HG02885 (cell line): ENCODE measurements around the gene ELF4.
"Not testable (repeated sequence)": the region's sequence is repeated elsewhere in the genome, so short reads cannot be mapped to it uniquely, and the experiment has no call there.

Experiments used
- ATAC-seq: cut with Tn5 transposase; IDR thresholded peaks from one replicate; pipeline ENCODE4 v1.9.1; 2021; ENCODE audit warnings: mild to moderate bottlenecking; ENCODE audit not compliant: unreplicated experiment, poor library complexity

ELF4 gene

DNA sequence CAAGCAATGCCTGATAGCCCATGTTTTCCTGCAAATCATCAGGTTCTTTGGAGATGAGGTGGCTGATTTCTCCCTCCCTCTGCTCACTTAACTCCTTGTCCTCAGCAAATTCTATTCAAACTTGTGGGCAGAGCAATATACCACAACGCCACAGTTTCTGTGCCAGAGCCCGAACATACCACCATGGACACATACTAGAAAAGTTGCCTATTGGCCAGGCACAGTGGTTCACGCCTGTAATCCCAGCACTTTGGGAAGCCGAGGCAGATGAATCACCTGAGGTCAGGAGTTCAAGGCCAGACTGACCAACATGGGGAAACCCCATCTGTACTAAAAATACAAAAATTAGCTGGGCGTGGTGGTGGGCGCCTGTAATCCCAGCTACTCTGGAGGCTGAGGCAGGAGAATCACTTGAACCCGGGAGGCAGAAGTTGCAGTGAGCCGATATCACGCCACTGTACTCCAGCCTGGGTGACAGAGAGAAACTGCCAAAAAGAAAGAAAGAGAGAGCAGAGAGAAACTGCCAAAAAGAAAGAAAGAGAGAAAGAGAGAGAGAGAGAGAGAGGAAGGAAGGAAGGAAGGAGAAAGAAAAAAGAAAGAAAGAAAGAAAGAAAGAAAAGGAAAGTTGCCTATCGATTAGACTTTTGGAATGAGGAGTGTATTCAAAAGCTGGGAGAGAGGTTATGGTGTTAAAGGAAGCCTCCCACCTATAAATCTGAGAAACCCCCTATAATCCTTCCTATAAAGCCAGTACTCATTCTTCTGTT, 5.0 kb upstream of the ELF4 start:
- ATAC-seq = not testable (repeated sequence)

DNA sequence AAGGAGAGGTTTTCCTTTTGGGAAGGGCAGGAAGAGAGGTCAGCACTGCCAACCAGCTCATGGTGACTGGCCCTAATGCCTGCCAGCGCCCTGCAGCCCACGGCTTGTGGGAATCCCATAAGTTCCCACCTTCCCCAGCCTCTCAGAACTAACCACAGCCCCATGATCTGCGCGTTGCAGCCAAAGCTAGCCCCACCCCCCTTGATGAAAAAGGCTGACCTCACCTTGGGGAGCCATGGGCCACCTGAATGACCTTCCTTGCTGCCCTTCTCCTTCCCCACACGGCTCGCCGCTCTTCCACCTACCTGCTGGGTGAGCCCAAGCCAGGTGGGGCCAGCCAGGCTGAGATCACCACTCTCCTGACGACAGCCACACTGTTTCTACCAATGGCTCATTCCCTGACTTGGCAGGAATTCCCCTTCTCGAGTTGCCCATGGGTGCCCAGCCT, 3.9 kb upstream of the ELF4 start:
- no peak for ATAC-seq

DNA sequence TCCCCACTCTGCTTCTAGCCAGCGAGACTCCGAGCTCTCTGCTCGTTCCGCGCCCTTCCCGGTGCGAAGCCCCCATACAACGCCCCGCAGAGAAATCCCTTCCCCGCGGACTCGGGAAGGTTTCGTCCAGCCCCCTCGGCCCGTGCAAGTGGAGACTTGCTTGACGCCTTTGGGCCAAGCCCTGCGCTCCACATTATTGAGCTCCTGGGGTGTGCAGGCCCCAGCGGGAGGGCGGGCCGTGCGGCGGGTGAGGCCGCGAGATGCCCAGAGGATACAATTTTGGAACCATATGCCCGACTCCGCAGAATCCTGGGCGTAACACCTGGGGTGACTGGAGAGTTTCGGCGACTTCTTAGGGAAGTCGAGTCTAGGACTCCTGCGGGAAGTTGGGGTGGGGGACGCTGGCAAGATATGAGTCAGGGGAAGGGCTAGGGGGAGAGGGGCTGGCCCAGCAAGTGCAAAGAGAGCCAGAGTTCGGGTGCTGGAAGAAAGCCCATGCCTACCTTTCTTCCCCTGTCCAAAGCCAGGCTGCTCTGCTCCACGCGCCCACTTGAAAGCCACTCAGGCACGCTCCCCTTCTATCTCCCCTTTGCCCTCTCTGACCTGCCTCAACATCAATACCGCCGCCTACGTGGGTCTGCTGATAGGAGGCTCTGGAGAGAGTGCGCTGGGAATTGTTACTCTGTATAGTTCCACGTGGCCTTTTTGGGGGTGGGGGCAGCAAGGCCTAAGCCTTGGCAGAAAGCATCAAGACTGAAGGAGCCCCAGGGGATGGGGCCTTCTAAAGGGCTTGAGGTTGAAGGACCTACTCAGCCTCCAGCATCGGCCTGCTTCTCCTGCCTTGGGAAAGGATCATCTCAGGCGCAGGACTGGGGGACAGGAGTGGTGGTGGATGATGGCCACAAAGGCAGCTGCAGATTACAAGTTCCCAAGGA, 1.2 kb upstream of the ELF4 start:
- ATAC-seq = no peak

DNA sequence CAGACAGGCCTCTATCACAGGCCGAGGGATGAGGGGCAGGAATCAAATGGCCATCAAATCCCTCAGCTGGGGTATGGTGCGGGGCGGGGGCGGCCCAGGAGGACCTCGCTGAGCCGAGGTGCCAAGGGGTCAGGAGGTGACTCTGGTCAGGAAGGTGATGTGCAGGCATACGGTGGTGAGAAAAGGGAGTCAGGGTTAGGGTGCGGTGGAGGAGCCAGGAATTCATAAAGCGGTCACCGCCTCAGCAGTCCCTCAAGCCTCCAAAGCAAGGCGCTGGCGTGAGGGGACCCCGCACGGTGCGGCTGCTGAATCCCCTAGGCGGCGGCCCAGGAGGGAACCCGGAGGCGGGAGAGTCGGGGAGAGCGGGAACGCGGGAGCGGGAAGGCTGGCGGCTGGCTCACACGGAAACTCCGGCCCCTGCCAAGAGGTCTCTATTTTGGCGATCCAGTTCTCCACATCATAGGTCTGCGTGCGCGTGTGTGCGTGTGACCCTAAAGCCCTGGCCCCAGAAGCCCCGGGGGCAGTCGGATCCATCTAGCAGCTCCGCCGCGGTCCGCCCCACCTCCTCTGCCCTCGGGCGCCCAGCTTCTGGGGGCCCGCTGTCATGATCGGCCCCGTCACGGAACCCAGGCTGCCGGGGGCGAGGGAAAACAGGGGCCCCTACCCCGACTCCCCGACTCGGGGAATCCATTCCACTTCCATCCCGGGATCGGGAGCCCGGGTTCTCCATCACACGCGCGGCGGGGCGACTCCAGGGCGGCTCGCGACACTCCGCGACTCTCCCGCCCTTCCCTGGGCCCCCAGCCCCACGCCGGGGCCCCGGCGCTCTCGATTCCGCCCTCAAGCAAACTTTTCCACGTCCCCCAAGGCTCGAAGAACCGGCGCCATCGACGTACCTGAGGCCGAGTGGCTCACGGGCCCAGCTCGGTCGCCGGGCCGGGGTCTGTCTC, 593 bp downstream of the ELF4 start:
- peak; percentile 4 for ATAC-seq

DNA sequence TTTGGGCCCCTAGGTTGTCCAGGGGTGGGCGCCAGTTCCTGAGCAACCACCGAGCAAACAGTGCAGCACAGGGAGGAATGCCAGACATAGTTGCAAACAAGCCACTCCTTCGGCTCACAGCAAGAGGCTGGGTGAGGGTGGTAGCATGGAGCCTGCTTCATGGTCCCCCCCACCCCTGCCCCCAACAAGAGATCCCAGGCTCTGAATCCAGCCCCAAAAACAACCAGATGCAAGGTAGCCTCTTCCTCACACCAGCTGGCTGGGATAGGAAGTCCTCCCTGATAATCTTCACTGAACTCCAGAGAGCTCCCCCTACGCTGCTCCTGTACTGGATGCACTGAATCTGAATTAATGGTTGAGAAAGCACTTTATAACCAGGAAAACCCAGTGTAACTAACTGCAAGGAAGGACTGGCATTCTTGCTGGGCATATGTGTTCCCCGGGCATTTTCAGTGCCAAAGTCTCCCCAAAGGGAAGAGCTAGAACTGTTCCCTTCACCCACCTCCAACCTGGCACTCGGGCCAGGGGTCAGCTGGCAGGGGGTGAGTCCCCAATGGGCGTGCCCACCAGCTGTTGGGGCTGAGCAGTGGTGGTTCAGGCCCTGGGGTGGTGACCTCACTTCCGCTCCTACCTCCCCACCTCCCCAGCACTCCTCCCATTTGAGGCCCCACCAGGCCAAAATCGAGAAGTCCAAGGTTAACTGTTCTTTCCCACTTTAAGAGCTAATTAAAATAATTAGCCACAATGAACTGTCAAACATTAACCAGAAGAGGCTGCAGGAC, 1.5 kb downstream of the ELF4 start:
- ATAC-seq = peak; percentile 73

DNA sequence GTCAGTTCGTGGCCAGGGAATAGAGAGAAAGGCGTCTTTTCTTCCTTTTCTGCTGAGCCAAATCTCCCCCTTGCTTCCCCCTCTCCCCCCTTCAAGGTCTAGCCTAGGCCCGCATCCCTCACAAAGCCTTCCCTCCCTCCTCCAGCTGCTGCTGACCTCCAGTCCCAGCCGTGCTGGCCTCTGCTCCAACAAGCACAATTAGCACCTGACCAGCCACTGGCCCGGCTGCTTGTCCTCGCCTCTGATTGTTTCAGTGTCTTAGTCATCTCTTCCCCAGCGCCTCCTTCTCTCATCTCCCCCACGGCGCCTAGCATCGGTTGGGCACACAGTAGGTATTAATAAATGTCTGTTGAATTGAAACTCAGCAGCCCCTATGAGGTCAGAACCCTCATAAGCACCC, 4.2 kb downstream of the ELF4 start:
- no peak for ATAC-seq

DNA sequence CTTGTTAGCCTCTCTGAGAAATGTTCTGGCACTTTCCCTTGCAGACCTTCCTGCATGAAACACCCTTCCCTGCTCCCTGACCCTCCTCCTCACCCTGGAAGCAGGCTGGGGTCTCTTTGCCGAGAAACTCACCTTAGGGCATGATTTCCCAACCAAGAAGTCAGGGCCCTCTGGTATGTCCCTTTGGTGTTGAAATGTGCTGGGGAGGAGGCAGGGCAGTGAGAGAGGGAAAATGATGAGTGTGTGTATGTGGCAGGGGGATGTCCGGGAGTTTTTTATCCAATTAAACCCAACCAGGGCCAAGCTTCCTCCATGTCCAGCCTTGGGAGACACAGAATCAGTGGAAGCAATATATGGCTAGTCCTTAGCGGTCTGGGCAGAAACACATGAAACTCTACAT, 5.1 kb downstream of the ELF4 start:
- no peak for ATAC-seq

DNA sequence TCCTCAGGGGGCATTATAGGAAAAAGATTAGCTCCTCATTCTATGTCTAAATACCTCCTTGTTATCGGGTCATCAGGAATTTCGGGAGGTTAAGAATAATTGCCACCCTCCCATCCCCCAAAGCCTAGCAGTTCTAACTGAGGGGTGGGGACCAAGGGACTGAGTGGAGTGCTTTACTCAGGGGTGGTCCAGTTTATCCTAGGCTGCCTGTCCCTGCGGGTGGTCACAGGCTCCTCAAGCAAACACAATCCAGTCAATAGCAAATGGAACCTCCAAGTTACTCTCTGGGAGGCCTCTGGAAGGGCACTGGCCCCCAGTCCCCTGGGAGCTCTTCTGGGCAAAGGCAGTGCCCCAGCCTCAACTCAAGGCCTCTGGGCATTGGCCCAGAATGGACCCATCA, 6.7 kb downstream of the ELF4 start:
- no peak for ATAC-seq

DNA sequence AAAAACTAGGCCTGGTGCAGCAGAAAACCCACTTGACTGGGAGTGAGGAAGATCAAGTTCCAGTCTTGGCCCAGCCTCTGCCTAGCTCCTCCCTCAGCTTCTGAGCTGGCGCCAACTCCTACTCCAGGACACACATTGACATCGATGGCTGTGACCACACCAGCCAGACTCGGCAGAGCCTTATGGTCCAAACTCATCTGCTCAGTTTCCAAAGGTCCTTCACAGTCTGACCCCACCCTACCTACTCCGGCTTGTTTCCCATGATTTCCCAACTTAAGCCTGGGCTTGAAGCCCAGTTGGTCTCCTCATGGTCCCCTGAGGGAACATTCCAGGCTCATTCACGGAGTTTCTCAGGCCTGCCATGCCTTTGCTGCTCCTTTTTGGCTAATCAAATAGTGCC, 10.1 kb downstream of the ELF4 start:
- ATAC-seq = no peak

DNA sequence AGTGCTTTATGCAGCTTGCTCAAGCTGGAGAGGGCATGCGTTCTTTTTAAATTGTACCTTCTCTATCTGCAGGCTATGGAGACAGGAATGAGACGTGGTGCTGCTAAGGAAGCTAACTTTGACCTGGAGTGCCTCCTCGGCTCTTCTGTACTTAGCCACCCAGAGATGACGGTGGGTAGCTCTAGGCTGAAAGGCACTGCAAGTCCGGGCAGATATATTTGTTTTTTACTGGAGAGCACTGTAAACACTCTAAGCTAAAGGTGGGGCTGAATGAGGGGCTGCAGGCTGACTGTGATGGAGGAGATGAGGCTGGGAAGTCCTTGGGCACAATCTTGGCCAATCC, 12.1 kb downstream of the ELF4 start:
- ATAC-seq = no peak

DNA sequence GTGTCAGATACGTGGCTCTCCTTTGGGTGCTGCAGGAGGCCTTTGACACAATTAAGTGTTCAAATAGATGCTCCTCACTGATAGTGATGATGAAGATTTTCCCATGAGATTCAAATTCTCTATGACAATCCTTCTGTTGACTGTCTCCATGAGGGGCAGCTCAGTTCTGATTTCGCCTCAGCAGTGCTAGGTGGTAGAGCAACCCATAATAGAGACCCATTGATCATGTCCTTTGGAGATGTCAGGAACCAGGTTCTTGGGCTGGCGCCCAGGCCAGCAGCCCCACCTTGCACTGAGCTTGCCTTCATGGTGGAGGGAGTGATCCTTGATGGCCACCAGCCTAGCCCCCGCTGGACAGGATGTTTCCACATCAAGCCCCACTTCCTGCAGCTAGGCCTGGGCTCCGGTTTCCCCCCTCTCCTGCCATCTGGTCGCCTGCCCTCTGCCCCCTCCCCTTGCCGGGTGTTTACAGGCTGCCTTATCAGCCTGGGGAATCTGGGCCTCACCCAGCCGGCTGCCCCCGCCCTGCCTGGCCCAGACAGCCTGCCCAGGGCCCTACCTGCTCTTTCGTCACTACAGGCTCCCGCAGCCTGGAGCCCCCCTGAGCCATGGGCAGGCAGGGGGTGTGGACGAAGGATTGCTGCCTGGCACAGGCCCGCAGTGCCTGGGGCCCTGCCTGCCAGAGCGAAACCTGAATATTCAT, 12.6 kb downstream of the ELF4 start:
- no peak for ATAC-seq

DNA sequence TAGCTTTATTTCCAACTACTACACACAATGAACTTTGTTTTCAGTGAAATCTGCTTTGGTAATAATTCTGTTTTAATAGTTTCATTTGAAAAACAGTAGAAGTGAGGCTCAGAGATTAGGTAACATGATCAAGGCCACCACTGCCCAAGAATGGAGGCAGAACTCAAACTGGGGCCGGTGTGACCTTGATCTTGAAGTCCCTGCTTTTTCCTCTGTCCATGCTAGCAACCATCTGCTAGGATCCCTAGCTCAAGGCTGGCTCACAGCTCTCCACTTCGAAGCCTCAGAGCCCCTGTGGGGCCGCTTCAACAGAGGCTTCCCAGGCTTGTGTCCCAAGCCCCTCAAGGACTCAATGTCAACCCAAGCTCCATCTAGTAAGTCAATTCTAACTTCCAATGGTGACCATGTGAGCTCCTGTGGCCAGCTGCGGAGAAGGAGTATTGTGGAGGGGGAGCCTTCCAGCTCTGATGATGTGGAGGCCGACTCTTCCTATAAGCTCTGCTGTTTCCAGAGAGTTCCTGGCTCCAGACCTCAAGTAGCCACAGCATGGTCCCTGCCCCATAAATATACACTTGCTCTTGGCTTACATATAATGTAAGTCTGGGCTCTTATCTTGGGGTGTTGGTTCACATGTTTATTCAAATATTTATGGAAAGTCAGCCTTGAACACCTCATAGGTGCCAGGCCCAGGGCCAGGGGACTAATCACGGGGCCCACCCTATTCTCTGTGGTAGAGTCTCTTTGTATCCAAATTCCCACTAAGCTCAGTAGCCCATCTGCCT, 14.9 kb downstream of the ELF4 start:
- no peak for ATAC-seq

DNA sequence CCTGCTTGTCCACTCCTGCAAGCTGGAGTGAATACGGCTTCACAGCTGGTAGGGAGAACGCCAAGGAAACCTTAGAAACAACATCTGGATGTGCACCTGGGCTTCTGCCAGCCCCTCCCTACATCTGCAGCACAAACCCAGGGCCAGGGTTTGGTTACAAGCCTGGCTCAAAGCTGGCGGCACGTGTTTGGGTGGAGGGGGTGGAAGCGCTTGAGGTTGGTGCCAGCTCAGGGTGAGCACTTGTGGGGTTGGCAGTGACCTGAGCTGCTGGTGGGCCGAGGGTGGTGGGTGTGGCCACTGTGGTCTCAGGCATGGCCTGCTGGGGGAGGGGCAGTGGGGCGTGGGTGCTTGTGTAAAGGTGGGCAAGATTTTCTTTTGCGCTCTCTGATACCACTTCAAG, 15.6 kb downstream of the ELF4 start:
- no peak for ATAC-seq

DNA sequence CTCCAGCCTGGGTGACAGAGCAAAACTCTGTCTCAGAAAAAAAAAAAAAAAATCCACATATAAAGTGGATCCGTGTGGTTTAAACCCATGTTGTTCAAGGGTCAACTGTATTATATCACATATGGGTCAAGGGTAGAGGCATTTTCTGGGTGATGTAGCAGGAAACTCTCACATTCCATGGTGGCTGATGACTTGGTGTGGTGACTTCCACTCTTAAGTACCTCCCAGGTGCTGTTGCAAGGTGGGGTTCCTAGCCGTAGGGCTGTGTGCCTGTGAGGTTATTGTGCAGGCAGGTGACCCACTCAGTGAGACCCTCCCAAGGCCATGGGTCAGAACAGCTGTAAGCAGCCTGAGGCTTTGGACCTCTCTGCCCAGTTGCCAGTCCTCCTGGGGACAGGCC, 17.0 kb downstream of the ELF4 start:
- no peak for ATAC-seq

DNA sequence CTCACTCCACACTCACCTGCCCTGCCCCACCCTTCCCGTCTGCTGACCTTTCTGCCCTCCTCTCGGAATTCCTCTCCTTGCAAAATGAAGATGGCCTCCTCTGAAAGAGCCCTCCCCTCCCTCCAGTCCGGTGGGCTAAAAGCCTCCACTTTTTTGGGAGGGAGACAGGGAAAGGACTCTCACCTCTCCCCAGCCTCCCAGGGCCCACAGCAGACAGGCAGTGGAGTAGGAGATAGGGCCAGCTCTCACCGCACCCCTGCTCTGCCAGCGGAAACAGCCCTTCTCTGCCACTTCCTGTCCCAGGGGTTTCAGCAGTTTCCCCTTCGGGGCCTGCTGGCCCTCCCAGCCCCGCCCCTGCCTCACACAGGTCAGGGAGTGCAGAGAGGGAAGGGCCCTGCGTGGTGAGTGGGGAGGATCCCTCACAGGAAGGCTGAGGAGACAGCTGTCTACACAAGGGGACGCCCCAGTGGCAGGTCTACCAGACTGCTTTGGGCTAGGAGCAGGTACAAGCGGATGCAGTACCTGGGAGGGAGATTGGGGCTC, 18.2 kb downstream of the ELF4 start:
- ATAC-seq = peak; percentile 98

DNA sequence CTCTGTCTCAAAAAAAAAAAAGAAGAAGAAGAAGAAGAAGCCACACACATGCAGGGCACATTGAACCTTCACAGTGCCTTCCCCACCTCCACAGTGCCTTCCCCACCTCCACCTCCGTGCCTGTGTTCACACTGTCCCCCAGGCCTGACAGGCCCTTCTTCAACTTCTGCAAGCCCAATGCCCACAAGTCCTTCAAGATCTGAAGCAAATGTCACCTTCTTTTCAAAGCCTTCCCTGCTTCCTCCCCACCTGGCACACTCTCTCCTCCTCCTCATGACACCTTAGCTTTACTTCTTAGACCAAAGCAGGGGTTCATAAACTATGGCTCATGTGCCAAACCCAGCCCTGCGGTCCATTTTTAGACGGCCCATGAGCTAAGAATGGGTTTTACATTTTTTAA, 19.9 kb downstream of the ELF4 start:
- ATAC-seq = no peak

DNA sequence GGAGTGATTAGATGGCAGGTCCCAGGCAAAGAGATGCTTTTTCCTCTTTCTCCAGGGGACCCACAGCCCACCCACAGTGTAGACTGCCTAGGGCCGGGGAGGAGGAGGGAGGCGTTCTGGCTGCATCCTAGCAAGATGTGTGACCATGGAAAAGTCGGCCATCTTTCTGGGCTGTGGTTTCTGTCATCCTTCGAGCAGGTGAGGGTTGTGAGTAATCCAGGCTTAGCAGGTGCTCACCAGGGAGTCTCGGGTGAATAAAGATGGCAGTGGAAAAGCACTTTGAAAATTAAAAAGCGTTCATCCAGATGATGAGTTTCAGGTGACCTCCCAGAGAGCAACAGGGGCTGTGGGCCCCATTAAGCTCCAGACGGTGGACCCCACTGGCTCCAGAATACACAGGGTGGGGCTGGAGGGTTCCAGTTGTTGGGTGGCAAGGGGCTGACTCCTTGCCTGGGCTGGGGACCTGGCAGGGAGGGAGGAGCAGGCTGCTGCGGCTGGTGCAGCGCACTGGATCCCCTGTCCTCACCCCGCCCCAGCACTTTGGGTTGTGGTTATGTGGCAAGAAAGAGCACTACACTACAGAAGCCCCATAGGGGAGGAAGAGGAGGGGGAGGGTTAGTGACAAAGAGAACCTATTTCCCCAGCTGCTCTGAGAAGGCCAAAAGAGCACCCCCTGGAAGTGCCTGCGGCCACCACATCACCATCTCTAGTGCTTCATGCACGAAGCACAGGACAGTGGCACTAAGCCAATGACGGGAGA, 23.7 kb downstream of the ELF4 start:
- ATAC-seq = peak; percentile 44
